NCI-H510A treated with DMSO at 0.1 percent for 48 hours (cell line): ENCODE data around the gene ADAMTS2.

ENCODE experiments used
- DNase-seq: peaks from one replicate; lab custom pipeline; 2025; lab: John Stamatoyannopoulos, UW

The ADAMTS2 gene

DNA sequence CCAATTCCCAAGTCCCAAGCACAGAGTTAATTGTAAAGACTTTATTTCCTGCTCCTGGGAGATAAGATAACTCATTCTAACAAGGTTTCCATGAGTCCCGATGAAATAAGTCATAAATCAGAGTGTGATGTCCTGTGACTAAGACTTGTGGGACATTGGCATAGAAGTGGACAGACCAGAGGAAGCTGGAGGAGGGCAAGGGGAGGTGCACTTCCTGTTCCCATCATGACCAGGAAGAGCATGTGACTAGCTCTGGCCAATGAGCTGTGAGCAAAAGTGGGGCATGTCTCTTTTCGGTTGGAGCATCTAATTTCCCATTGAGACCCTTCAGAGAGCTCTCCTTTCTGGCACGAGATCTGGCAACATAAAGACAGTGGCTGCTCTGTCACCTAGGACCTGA is 184.7 kb downstream of the ADAMTS2 start:
- no peak for DNase-seq

- no peak for DNase-seq
Observed at GRCh38 chr5:179158556-179158955, 186.7 kb downstream of the ADAMTS2 start.

- no peak for DNase-seq
Observed at GRCh38 chr5:179154991-179155955, 190.0 kb downstream of the ADAMTS2 start.

DNA sequence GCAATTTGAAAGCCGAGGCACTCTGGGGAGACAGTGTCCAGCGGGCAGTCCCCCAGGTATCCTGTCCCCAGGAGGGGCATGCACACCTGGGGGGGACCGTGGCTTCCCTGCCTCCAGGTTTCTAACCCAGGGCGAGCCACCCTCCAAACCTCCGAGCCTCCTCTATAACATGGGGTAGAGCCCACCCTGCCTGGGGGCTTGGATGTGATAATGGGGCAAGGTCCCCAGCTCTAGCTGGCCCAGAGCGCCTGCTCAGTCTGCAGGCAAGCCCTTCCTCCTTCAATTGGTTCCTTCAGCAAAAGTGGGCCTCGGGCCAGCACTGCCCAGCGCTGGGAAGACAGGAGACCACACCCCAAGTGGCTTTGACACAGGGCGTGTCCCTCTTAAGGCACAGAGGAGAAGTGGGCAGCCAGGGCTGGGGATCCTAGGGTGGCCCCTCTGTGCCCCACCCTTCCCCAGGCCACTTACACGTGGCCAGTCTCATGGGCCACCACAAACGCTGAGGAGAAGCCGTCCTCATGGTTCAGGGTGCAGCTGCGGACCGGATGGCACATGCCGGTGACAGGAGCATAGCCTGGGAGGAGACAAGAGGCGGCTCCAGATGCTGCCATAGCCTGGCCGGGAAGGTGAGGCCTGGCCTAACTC is 190.8 kb downstream of the ADAMTS2 start:
- no peak for DNase-seq

DNA sequence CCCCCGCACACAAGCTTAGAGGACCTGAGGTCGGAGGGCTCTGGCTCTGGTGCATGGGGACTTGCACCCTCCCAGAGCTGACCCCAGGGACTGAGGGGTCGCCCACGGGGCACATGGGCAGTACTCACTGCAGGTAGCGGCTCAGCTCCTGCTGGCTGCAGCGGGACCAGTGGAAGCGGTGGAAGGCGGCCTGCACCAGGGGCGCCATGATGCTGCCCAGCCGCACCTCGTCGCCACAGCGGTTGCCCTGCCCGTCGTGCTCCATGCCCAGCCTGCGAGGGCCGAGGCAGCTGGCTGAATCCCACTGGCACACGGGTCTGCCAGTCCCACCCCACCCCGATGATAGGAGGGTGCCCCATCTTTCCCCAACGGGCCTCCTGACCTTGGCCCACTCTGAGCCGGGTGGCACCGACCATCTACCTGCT is 191.3 kb downstream of the ADAMTS2 start:
- DNase-seq: no peak

DNA sequence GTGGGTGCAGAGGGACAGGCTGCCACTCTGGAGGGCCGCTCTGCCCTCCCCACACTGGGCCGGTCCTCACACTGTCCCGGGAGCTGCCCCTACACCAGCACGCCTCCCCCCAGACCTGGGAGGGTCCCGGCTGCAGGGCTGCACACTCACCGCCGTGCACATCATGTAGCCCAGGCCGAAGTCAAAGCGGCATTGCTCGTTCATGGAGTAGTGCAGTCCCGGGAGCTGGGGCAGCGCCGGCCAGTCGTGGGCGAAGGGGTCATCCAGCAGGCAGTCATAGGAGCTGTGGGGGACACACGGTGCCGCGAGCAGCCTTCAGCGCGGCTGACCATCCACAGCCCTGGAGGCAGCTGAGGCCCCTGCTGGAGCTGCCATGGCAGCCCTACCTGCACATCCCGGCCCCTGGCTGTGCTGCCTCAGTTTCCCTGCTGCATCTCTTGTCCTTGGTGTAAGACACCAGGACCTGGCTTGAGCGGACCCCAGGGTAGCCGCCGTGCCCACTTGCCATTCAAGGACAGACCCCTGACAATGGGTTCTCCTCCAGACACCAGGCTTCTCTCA is 191.8 kb downstream of the ADAMTS2 start:
- DNase-seq: no peak

- no peak for DNase-seq
Observed at GRCh38 chr5:179152941-179153340, 192.3 kb downstream of the ADAMTS2 start.

DNA sequence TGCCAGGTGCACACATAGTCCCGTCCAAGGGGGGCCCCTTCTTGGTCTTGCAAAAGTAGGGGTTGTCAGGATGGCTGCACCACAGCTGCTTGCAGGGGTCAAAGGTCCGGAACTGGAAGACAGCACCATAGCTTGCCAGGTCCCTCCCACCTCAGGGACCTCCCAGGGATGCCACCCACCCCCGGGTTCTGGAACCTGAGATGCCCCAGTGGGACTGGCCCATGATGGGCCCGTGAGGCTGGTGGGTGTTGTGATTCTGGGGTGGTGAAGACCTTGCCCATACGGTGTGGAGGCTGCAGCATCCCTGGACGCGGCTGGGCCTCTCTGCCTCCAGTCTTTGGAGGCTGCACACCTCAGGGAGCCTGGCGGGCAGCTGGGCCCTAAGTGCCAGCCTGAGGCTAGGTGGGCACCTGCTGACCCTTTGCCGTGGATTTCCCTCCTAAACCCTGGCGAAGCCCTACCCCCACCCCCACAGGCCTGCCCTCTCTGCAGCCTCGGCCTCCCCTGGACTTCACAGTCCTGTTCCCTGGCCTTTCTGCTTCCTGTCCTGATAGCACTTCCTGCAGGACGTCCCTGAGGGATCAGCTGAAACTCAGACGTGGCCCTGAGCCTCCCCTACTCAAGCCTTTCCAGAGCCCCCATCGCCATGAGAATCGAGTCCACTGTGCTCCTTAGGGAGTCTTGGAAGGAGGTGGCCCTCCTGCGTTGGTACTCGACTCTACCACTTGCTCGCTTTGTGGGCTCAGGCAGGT is 192.9 kb downstream of the ADAMTS2 start:
- DNase-seq: no peak

DNA sequence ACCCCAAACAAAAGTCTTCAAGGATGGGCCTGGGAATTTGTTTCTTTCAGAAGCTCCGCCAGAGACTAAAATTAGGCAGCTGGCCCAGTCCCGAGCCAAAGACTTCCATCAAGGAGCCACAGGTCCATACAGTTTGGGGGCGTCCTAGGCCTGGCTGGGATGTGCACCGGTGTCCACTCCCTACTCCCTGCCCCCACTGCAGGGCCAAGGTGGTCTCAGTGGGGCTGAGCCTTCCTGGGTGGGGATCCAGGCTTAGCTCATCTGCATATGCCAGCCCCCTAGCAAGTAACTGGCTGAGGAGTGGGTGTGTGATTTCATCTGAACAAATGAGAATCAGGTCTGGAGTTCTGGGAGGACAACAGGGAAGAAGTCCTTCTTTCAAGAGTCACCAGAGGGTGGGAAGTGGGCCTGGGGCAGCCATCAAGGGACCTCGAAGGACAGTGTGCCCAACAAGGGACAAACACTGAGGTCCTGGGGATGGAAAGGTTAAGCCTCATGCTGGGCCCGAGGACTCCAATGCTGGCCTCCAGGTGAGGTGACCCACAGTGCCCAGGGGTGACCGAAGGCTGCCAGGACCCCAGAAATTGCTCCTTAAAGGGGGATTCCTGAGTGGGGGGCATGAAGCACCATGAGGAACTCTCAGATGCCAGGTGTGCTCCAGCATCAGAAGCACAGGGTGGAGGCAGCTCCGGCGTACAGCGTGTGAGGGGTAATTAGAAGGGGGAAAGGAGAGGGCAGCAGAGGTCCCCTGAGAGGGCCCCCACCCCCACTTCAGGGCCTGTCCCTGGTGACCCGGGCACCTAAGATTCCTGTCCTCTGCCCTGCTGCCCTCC is 193.8 kb downstream of the ADAMTS2 start:
- no peak for DNase-seq

GRCh38 chr5:179150011-179150410 is 195.2 kb downstream of the ADAMTS2 start:
- no peak for DNase-seq

- no peak for DNase-seq
Observed at GRCh38 chr5:179149278-179149677, 196.0 kb downstream of the ADAMTS2 start.

DNA sequence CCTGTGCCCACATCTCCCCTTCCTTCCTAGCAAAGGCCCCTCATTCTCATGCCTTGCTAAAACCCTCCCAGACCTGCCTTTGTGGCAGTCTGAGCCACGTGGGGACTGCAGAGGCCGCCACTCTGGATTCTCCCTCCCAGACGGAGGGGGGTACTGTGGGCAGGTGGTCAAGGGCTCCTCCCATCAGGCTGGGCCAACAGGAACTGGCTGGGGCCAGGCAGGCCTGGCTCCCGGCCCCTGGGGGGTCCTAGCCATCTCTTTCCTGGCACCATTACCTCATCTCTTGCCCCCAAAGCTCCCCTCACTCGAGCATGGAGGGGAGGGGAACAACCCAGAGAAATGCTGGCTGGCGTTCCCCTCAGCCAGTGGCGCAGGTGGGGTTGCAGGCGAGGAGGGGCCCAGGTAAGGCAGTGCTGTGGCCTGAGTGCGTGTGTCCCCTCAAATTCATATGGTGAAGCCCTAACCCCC is 196.5 kb downstream of the ADAMTS2 start:
- DNase-seq: no peak

GRCh38 chr5:179147991-179148702 is 197.1 kb downstream of the ADAMTS2 start:
- DNase-seq: no peak

GRCh38 chr5:179146277-179146676 is 199.0 kb downstream of the ADAMTS2 start:
- no peak for DNase-seq

DNA sequence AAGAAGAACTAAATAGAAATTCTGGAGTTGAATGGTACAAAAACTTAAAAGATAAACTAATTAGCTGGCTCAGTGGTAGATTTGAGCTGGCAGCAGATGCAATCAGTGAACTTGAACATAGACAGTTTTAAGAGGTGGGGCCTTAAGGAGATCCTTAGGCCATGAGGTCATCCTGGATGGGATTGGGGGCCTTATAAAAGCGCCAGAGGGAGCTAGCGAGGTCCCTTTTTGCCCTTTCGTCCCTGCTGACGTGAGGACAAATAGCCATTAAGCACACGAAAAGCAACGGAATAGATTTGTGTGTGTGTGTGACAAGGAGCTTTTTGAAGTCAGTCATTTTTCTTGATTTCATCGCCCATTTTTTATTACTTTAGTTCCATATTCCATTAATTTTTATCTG is 201.8 kb downstream of the ADAMTS2 start:
- DNase-seq: no peak

- no peak for DNase-seq
Observed at GRCh38 chr5:179142434-179143198, 202.6 kb downstream of the ADAMTS2 start.

DNA sequence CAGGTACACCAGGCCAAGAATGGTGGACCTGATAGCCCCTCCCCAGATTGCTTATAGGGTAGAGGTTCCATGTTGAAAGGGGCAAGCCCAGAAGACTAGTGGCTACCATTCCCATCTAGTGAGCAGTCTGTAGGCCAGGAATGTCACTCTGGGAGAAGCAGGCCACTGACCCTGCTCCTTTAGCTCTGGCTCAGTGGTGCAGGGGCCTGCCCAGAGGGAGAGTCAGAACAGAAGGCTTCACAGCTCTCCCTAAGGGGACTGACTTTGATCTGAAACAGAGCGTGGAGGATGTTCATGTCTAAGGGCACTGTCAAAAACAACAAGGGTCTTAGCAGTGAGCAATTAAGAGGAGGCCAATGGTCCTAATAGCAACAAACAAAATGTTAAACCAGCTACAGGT is 203.4 kb downstream of the ADAMTS2 start:
- DNase-seq: no peak

DNA sequence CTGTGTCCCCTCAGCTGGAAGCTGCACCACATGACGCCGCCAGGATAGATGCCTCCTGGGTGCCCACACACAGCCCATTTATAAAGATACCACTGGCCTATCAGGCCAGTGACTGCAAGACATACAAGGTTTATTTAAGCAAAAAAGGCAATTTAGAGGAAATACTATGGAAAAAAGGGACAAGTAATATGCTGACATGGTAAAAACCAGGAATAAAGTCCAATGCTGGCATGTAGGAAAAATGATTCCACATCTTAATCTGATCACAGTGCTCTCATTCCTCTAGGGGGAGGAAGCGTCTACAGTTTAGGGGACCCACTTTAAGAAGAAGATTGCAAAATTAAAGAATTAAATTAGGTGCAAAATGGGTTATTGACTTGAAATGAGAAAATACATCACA is 205.0 kb downstream of the ADAMTS2 start:
- DNase-seq: no peak

GRCh38 chr5:179139936-179140235 is 205.4 kb downstream of the ADAMTS2 start:
- no peak for DNase-seq
